ENCODE measurements around the gene INSC. TPM values are rescaled to one million over a fixed set of nuclear protein-coding genes. Genes with fewer than 3 reads are reported as not detected.

The INSC gene
- total RNA-seq, 4 donors from 2014 or later: 4.4 to 18.8 (median 7.8) TPM

- Histone ChIP-seq H3K9me3 (no peaks in the 10 kb centered on the region), H3K36me3 (no peaks in the 10 kb centered on the region), H3K27me3 (no peaks in the 10 kb centered on the region), H3K4me1 (peaks cover 0 to 33% (median 3%) of the 10 kb centered on the region in 4 donors), H3K27ac (peak overlapping the region in 2 of 4 donors; percentile 67 to 87), H3K4me3 (no peak overlapping the region)
- WGBS, 2 donors: 23 to 31% methylated on average over 2 of the region's 2 CpGs
- TF ChIP-seq CTCF (IDR thresholded peaks at IDR 0.05): no peak
- TF ChIP-seq EP300 (IDR thresholded peaks at IDR 0.05): no peak
- no peak for TF ChIP-seq POLR2A (IDR thresholded peaks at IDR 0.05)
- no peak for DNase-seq (ENCODE audit: low spot score in 2 of 2)
Measured at GRCh38 chr11:15145151-15145550, 30.4 kb downstream of the INSC start.

DNA sequence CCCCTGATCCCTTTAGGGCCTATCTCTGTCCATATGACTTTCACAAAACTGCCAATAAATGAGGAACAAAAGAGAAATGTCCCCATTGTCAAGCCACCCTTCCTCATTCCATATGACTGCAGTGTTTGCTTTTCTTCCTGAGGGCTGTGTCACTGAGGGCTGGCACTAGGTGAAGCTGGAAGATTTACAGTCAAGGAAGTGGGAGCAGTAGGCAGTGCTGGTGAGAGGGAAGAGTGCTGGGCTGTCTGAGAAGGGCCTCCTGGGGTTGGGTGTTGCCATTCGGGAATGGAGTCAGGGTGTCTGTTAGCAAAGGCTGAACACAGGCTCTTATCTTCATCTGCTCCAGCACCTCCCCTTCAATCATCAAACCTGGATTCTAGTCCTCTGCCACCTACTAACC, 30.9 kb downstream of the INSC start:
- Histone ChIP-seq H3K4me1 (peaks cover 0 to 37% (median 4%) of the 10 kb centered on the region in 4 donors), H3K27me3 (no peaks in the 10 kb centered on the region), H3K27ac (peak overlapping the region in 2 of 4 donors; percentile 67 to 87), H3K4me3 (no peak overlapping the region), H3K36me3 (no peaks in the 10 kb centered on the region), H3K9me3 (no peaks in the 10 kb centered on the region)
- TF ChIP-seq CTCF (IDR thresholded peaks at IDR 0.05) (no peak), EP300 (IDR thresholded peaks at IDR 0.05) (no peak), POLR2A (IDR thresholded peaks at IDR 0.05) (no peak)
- WGBS, 2 donors: 45 to 50% methylated on average over 1 of the region's 1 CpG
- DNase-seq (ENCODE audit: low spot score in 2 of 2): no peak

DNA sequence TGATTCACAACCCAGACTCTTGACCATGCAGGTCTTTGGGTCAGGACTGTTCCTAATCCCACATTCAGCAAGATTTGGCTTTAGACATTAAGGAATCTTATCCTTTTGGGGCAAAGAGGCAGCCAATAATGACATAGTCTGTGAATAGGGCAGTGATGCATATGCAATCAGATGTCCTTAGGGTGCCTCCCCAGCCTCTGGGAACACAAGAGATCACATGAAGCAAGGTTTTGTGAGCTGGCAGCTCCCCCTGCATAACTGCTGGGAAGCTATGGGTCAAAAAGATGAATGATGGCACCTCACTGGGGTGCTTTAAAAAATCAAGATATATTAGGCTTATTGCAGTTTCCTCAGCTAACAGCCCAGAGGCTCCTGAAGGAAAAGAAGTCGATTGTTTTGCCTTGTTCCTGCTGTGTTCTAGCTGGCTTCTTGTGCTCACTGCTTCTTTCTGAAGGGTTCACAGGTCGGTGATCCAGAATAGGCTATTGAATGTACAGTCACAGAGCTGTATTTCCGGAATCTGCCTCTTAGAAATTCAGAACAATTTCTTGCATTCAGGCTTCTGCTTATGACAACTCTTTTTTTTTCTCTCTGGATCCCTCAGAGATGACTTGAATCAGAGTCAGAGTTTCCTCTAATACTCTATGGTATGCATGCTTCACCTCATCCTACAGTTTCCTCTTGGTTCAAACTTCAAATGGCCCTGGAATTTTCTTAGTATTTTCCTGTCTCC, 31.7 kb downstream of the INSC start:
- TF ChIP-seq CTCF (IDR thresholded peaks at IDR 0.05) (no peak), POLR2A (IDR thresholded peaks at IDR 0.05) (no peak), EP300 (IDR thresholded peaks at IDR 0.05) (peak in 1 of 2 donors; percentile 55)
- no peaks in the 10 kb centered on the region for H3K9me3 ChIP-seq
- H3K27ac ChIP-seq: peak overlapping the region in 3 of 4 donors; percentile 20 to 87 (median 67)
- DNase-seq (ENCODE audit: low spot score in 2 of 2): no peak
- no peak overlapping the region for H3K4me3 ChIP-seq
- H3K27me3 ChIP-seq: no peaks in the 10 kb centered on the region
- H3K36me3 ChIP-seq: no peaks in the 10 kb centered on the region
- H3K4me1 ChIP-seq: peaks cover 0 to 37% (median 7%) of the 10 kb centered on the region in 4 donors
- WGBS, 2 donors: 24 to 32% methylated on average over 3 of the region's 3 CpGs

- Histone ChIP-seq H3K9me3 (no peaks in the 10 kb centered on the region), H3K4me3 (no peak overlapping the region), H3K27ac (peak overlapping the region in 2 of 4 donors; percentile 67 to 87), H3K4me1 (peaks cover 0 to 39% (median 9%) of the 10 kb centered on the region in 4 donors), H3K27me3 (no peaks in the 10 kb centered on the region), H3K36me3 (no peaks in the 10 kb centered on the region)
- 38 to 40% methylated on average over 4 of the region's 4 CpGs for WGBS, 2 donors
- no peak for DNase-seq (ENCODE audit: low spot score in 2 of 2)
- TF ChIP-seq EP300 (IDR thresholded peaks at IDR 0.05) (no peak), CTCF (IDR thresholded peaks at IDR 0.05) (no peak), POLR2A (IDR thresholded peaks at IDR 0.05) (no peak)
Measured at GRCh38 chr11:15148169-15148568, 33.4 kb downstream of the INSC start.

DNA sequence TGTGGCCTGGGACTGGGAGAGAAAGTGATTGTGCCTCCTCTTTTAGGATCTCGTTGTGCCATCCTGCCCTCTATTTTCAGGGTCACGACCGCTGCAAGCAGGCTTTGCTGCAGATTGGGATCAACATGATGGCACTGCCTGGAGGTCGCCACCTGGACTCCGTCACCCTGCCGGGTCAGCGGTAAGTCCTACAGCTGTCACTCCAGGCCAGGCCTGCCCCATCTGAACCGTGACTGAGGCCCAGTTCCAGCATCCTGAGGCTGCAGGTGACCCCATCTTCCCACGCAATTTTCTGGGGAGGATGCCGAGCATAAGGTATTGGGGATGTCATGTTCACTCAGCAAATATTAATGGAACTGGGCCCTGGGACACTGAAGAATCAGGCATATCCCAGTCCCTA, 34.3 kb downstream of the INSC start:
- Histone ChIP-seq H3K9me3 (no peaks in the 10 kb centered on the region), H3K27ac (peak overlapping the region in 1 of 4 donors; percentile 87), H3K4me3 (no peak overlapping the region), H3K27me3 (no peaks in the 10 kb centered on the region), H3K36me3 (no peaks in the 10 kb centered on the region), H3K4me1 (peaks cover 0 to 44% (median 13%) of the 10 kb centered on the region in 4 donors)
- DNase-seq (ENCODE audit: low spot score in 2 of 2): no peak
- no peak for TF ChIP-seq EP300 (IDR thresholded peaks at IDR 0.05)
- TF ChIP-seq POLR2A (IDR thresholded peaks at IDR 0.05): no peak
- 79 to 80% methylated on average over 10 of the region's 10 CpGs for WGBS, 2 donors

Measured in tibial nerve (tissue), 4 donors.